GM12878 (cell line): ENCODE measurements around the gene NLRP7. TPM values are rescaled to one million over a fixed set of nuclear protein-coding genes. Genes with fewer than 3 reads are reported as not detected.
"Not testable (repeated sequence)": the region's sequence is repeated elsewhere in the genome, so short reads cannot be mapped to it uniquely, and the experiment has no call there.

ENCODE experiments used
- ATAC-seq: fragments of 200-7000 bp; cut with Tn5 transposase; 3 replicates; pipeline ENCODE4 v1.9.1; 2020; ENCODE audit warnings: mild to moderate bottlenecking, moderate library complexity
- BruUV-seq: library from RNA; stranded (reverse); fragments of 400-500 nt; replicated peaks from 2 replicates; lab custom pipeline; 2021; lab: Mats Ljungman, UMichigan
- CTCF ChIA-PET: fragments of 300-600 bp; sonication (Branson Sonifier 250); formaldehyde crosslinking; extraction: SDS; loops from one replicate; lab custom pipeline; 2021; ENCODE audit warnings: inconsistent platforms; lab: Yijun Ruan, JAX
- POLR2A ChIA-PET: fragments of 350-600 bp; formaldehyde crosslinking; extraction: SDS; loops from one replicate; lab custom pipeline; 2021; ENCODE audit warnings: inconsistent platforms; lab: Charles Lee
- RAD21 ChIA-PET: fragments of 300-600 bp; sonication (Branson Sonifier 250); formaldehyde crosslinking; loops from one replicate; lab custom pipeline; 2023; ENCODE audit warnings: antibody characterized with exemption; ENCODE audit not compliant: unreplicated experiment; lab: Charles Lee
- SMC1A ChIA-PET: fragments of 300-600 bp; sonication (Branson Sonifier 250); formaldehyde crosslinking; loops from one replicate; lab custom pipeline; 2023; ENCODE audit not compliant: unreplicated experiment, uncharacterized antibody; lab: Charles Lee
- DNase-seq: peaks from one replicate; pipeline ENCODE4 v3.0.0-alpha.2; 2011; ENCODE audit warnings: low read depth, low spot score
- FAIRE-seq: peaks from 3 replicates; lab custom pipeline; 2011; peaks lifted over from hg19 to GRCh38; lab: Jason Lieb, UNC
- H2AFZ ChIP-seq: 2 replicates; pipeline ENCODE4 v1.6.0; 2011; ENCODE audit warnings: low read depth, low read length, control low read depth; ENCODE audit not compliant: control insufficient read depth
- H3K27ac ChIP-seq: 2 replicates; pipeline ENCODE4 v1.5.1; 2011; ENCODE audit warnings: control low read depth; ENCODE audit not compliant: control insufficient read depth, insufficient read depth
- H3K27me3 ChIP-seq, 2 experiments: replicated peaks in 1 of 2; 2 replicates each; pipeline versions ENCODE4 v1.6.0 to v1.6.1; 2011; ENCODE audit warnings: low read length in 1 of 2; ENCODE audit not compliant: control insufficient read depth in 2 of 2, insufficient read depth in 2 of 2
- H3K36me3 ChIP-seq, 2 experiments: 2 replicates each; pipeline ENCODE4 v1.5.1; 2011; ENCODE audit warnings: low read length in 1 of 2; ENCODE audit not compliant: control insufficient read depth in 2 of 2, insufficient read depth in 2 of 2
- H3K4me1 ChIP-seq: 2 replicates; pipeline ENCODE4 v1.6.1; 2011; ENCODE audit warnings: mild to moderate bottlenecking, low read length, moderate library complexity, mixed read lengths; ENCODE audit not compliant: control insufficient read depth, insufficient read depth
- H3K4me2 ChIP-seq: 2 replicates; pipeline ENCODE4 v1.6.0; 2011; ENCODE audit warnings: control low read depth; ENCODE audit not compliant: control insufficient read depth, insufficient read depth
- H3K4me3 ChIP-seq: fragments of 200-600 bp; sonication (generic); 2 replicates; pipeline ENCODE4 v1.5.1; 2016
- H3K79me2 ChIP-seq: 2 replicates; pipeline ENCODE4 v1.6.0; 2011; ENCODE audit warnings: low read length; ENCODE audit not compliant: control insufficient read depth, insufficient read depth
- H3K9ac ChIP-seq: 2 replicates; pipeline ENCODE4 v1.8.0; 2011; ENCODE audit warnings: low read length, control low read depth, mixed read lengths; ENCODE audit not compliant: control insufficient read depth, insufficient read depth
- H3K9me3 ChIP-seq: replicated peaks from 3 replicates; pipeline ENCODE4 v1.5.1; 2011; ENCODE audit warnings: mild to moderate bottlenecking, low read length; ENCODE audit not compliant: control insufficient read depth, insufficient read depth
- H4K20me1 ChIP-seq: 2 replicates; pipeline ENCODE4 v1.6.0; 2011; ENCODE audit not compliant: control insufficient read depth, insufficient read depth
- BACH1 ChIP-seq: fragments of 450-650 bp; IDR thresholded peaks from 2 replicates; pipeline ENCODE4 v1.6.1; 2017; ENCODE audit warnings: mild to moderate bottlenecking, borderline replicate concordance
- E4F1 ChIP-seq: fragments of 450-650 bp; IDR thresholded peaks from 2 replicates; pipeline ENCODE4 v1.6.1; 2018; ENCODE audit warnings: borderline replicate concordance, mild to moderate bottlenecking; ENCODE audit not compliant: partially characterized antibody
- HDAC2 ChIP-seq: fragments of 200-600 bp; sonication (generic); IDR thresholded peaks from 2 replicates; pipeline ENCODE4 v1.6.1; 2017
- NBN ChIP-seq: fragments of 450-650 bp; IDR thresholded peaks from 2 replicates; pipeline ENCODE4 v1.6.1; 2016
- NR2C1 ChIP-seq: fragments of 450-650 bp; IDR thresholded peaks from 2 replicates; pipeline ENCODE4 v1.6.1; 2017; ENCODE audit warnings: antibody characterized with exemption, mild to moderate bottlenecking, moderate library complexity
- RELB ChIP-seq: fragments of 450-650 bp; IDR thresholded peaks from 2 replicates; pipeline ENCODE4 v1.6.1; 2017; ENCODE audit warnings: low read depth, mild to moderate bottlenecking, moderate library complexity
- SKIL ChIP-seq: fragments of 450-650 bp; IDR thresholded peaks from 2 replicates; pipeline ENCODE4 v1.6.1; 2017; ENCODE audit warnings: mild to moderate bottlenecking, low read depth, inconsistent platforms; ENCODE audit not compliant: poor library complexity, severe bottlenecking
- USF2 ChIP-seq: IDR thresholded peaks from 2 replicates; pipeline ENCODE4 v1.6.1; 2011; ENCODE audit warnings: low read depth, low read length, improper control_type of control experiment, borderline replicate concordance
- WRNIP1 ChIP-seq: IDR thresholded peaks from 2 replicates; pipeline ENCODE4 v1.6.1; 2011; ENCODE audit warnings: low read depth, low read length, improper control_type of control experiment, borderline replicate concordance
- ZNF217 ChIP-seq: fragments of 450-650 bp; IDR thresholded peaks from 2 replicates; pipeline ENCODE4 v1.6.1; 2017; ENCODE audit warnings: antibody characterized with exemption, mild to moderate bottlenecking
- WGBS: methylation state at CpG from one replicate; pipeline ENCODE4 v1.1.6; 2016; ENCODE audit warnings: low lambda C conversion rate; ENCODE audit not compliant: insufficient replicate concordance, insufficient coverage; ENCODE audit errors: missing lambda C conversion rate; 5-methylcytosine and 5-hydroxymethylcytosine counted together
- in situ Hi-C: fragments of 300-500 bp; cut with MboI; formaldehyde crosslinking; loops from 9 replicates; pipeline ENCODE4 v1.14.3; 2018; ENCODE audit warnings: mixed read lengths
- intact Hi-C: fragments of 100-400 bp; cut with micrococcal nuclease; formaldehyde crosslinking; loops from one replicate; pipeline ENCODE4 v1.14.2; 2022; ENCODE audit not compliant: unreplicated experiment
- polyA plus RNA-seq, 11 experiments: library from polyadenylated mRNA; depleted of rRNA in 4 of 11; unstranded in 6 of 11; stranded (reverse) in 5 of 11; fragments of >200 nt; fragmentation: Nextera tagmentation in 4 of 11; fragmentation: Illumina TruSeq in 1 of 11; extraction: Ambion mirVana in 4 of 11; extraction: Trizol in 1 of 11; gene quantifications; 1 replicate in 1 of 11; 2 replicates in 10 of 11; pipeline versions ENCODE4 v1.2.1 to v1.2.3, GENCODE V29; 2011 to 2016; ENCODE audit warnings: inconsistent platforms in 2 of 11, missing spikeins in 2 of 11, low read depth in 1 of 11
- total RNA-seq, 4 experiments: library from RNA; depleted of rRNA in 3 of 4; stranded (reverse); fragments of >200 nt in 3 of 4; fragmentation: Illumina TruSeq in 1 of 4; extraction: Trizol in 1 of 4; gene quantifications; 2 replicates each; pipeline versions ENCODE4 v1.2.1 to v1.2.3, GENCODE V29; 2013 to 2021

The NLRP7 gene
- total and polyA plus RNA-seq, 10 of the 15 experiments (the other 5 are each of a cell fraction or from before 2014, with no cell fraction given) = 0.08 to 3.4 (median 0.31) TPM

GRCh38 chr19:54971446-54971845 is 24.1 kb upstream of the NLRP7 start:
- H3K4me1 ChIP-seq, H3K9me3 ChIP-seq, FAIRE-seq, CTCF ChIA-PET, H3K79me2 ChIP-seq, POLR2A ChIA-PET, H3K4me2 ChIP-seq, H3K27ac ChIP-seq, BruUV-seq, in situ Hi-C loops, H3K36me3 ChIP-seq, RAD21 ChIA-PET, H4K20me1 ChIP-seq, H2AFZ ChIP-seq, H3K27me3 ChIP-seq, H3K9ac ChIP-seq, intact Hi-C loops, DNase-seq, SMC1A ChIA-PET, H3K4me3 ChIP-seq, ATAC-seq: not testable (repeated sequence)
- 88% methylated on average over 3 of the region's 5 CpGs for WGBS

GRCh38 chr19:54969647-54970046 is 22.3 kb upstream of the NLRP7 start:
- no peak for FAIRE-seq
- TF ChIP-seq NR2C1 (no peak), SKIL (no peak), ZNF217 (no peak), NBN (no peak), WRNIP1 (no peak), BACH1 (no peak), E4F1 (no peak), HDAC2 (no peak), RELB (no peak), USF2 (no peak)

More at GRCh38 chr19:54969647-54970046, 22.3 kb upstream of the NLRP7 start:
- no peak for ATAC-seq
- H3K4me3 ChIP-seq = no peak overlapping the region
- H4K20me1 ChIP-seq = no peaks in the 10 kb centered on the region
- no peak overlapping the region for H3K9ac ChIP-seq
- ChIA-PET SMC1A (interaction anchor here (0.8 kb wide), 1 partner anchor 95 kb away, joined by 3 read pairs; no protein-coding TSS in a partner anchor), RAD21 (no interaction called here), POLR2A (no interaction called here), CTCF (no interaction called here)
- H3K4me2 ChIP-seq = no peak overlapping the region
- DNase-seq = no peak
- intact Hi-C loops (no loop called here), in situ Hi-C loops (no loop called here)
- H3K27ac ChIP-seq = no peak overlapping the region
- no peaks in the 10 kb centered on the region; the same call in 1 of the 2 replicates for H3K4me1 ChIP-seq
- WGBS = 59% methylated on average over 4 of the region's 4 CpGs
- no peaks in the 10 kb centered on the region for H3K27me3 ChIP-seq
- no TSS peak for BruUV-seq
- no peaks in the 10 kb centered on the region; the same call in 2 of the 3 replicates for H3K9me3 ChIP-seq
- no peaks in the 10 kb centered on the region for H3K36me3 ChIP-seq
- no peaks in the 10 kb centered on the region for H3K79me2 ChIP-seq
- no peak overlapping the region for H2AFZ ChIP-seq
